Upper lobe of left lung (tissue), 4 donors: ENCODE measurements around the gene CNTNAP2.

Experiments used
- POLR2A ChIP-seq, 4 donors: fragments of 450-650 bp; IDR thresholded peaks; one replicate each; pipeline ENCODE4 v1.5.1; 2016 to 2017; ENCODE audit warnings: antibody characterized with exemption in 4 of 4, mild to moderate bottlenecking in 2 of 4
- POLR2AphosphoS5 ChIP-seq, 2 donors: sonication (generic); formaldehyde crosslinking; IDR thresholded peaks; one replicate each; pipeline ENCODE4 v1.5.1; 2017; ENCODE audit warnings: antibody characterized with exemption in 2 of 2
- TF ChIP-seq, protein P1 (sequence below), 6 experiments: fragments of 450-650 bp in 4 of 6; fragments of 200-600 bp in 2 of 6; sonication (generic) in 2 of 6; IDR thresholded peaks; one replicate each; pipeline ENCODE4 v1.5.1; 2016 to 2019; ENCODE audit warnings: antibody characterized with exemption in 6 of 6

DNA sequence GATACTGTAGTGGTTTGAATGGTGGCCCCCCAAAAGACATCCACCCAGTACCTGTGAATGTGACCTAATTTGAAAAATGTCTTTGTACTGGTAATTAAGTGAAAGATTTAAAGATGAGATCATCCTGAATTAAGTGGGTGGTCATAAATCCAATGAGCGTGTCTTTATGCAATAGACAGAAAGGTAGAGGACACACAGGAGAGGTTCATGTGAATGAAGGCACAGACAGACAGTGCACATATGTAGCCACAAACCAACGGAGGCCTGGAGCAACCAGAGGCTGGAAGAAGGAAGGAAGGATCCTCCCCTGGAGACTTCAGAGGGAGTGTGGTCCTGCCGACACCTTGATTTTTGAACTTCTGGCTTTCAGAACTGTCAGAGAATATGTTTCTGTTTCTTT is 160.3 kb downstream of the CNTNAP2 start:
- TF ChIP-seq, protein P1, sequence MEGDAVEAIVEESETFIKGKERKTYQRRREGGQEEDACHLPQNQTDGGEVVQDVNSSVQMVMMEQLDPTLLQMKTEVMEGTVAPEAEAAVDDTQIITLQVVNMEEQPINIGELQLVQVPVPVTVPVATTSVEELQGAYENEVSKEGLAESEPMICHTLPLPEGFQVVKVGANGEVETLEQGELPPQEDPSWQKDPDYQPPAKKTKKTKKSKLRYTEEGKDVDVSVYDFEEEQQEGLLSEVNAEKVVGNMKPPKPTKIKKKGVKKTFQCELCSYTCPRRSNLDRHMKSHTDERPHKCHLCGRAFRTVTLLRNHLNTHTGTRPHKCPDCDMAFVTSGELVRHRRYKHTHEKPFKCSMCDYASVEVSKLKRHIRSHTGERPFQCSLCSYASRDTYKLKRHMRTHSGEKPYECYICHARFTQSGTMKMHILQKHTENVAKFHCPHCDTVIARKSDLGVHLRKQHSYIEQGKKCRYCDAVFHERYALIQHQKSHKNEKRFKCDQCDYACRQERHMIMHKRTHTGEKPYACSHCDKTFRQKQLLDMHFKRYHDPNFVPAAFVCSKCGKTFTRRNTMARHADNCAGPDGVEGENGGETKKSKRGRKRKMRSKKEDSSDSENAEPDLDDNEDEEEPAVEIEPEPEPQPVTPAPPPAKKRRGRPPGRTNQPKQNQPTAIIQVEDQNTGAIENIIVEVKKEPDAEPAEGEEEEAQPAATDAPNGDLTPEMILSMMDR (IDR thresholded peaks at IDR 0.05): no peak
- TF ChIP-seq POLR2AphosphoS5 (IDR thresholded peaks at IDR 0.05): no peak
- TF ChIP-seq POLR2A (IDR thresholded peaks at IDR 0.05): no peak
